ENCODE data around the gene PWWP2B.

- TF ChIP-seq CTCF (conservative IDR thresholded peaks at IDR 0.05; ENCODE audit: low read length) (no peak), EZH2phosphoT487 (IDR thresholded peaks at IDR 0.05; ENCODE audit: borderline replicate concordance) (no peak)
These were observed 37.5 kb upstream of the PWWP2B start for GRCh38 chr10:132359305-132360040.

All from Loucy (cell line).